ENCODE measurements around the gene PKNOX2.

GRCh38 chr11:125245299-125245698, 80.7 kb downstream of the PKNOX2 start:
- no peak for TF ChIP-seq CTCF (IDR thresholded peaks at IDR 0.05)
- no peak for TF ChIP-seq POLR2A (IDR thresholded peaks at IDR 0.05)
- no peak for TF ChIP-seq POLR2AphosphoS5 (IDR thresholded peaks at IDR 0.05)

Measured in gastroesophageal sphincter (tissue), 3 donors.